Astrocyte (in vitro differentiated cells and primary cell): Measurements from ENCODE around the gene CACNA2D4. TPM values are rescaled to one million over a fixed set of nuclear protein-coding genes. Genes with fewer than 3 reads are reported as not detected.

Experiments used
- DNase-seq: peaks from one replicate; pipeline ENCODE4 v3.0.0-alpha.2; 2010; ENCODE audit warnings: low read depth
- FAIRE-seq: peaks from 2 replicates; lab custom pipeline; 2011; peaks lifted over from hg19 to GRCh38; lab: Jason Lieb, UNC
- H2AFZ ChIP-seq: 2 replicates; pipeline ENCODE4 v1.6.0; 2012; ENCODE audit warnings: low read depth, low read length, inconsistent platforms
- H3K27ac ChIP-seq: 2 replicates; pipeline ENCODE4 v1.5.1; 2011; ENCODE audit warnings: low read depth, low read length, inconsistent platforms
- H3K27me3 ChIP-seq: 2 replicates; pipeline ENCODE4 v1.6.0; 2011; ENCODE audit warnings: low read length, inconsistent platforms; ENCODE audit not compliant: insufficient read depth
- H3K36me3 ChIP-seq: 2 replicates; pipeline ENCODE4 v1.5.1; 2011; ENCODE audit warnings: low read length, inconsistent platforms; ENCODE audit not compliant: insufficient read depth
- H3K4me1 ChIP-seq: 2 replicates; pipeline ENCODE4 v1.5.1; 2011; ENCODE audit warnings: low read length, inconsistent platforms; ENCODE audit not compliant: insufficient read depth
- H3K4me2 ChIP-seq: 2 replicates; pipeline ENCODE4 v1.6.0; 2012; ENCODE audit warnings: low read length, inconsistent platforms
- H3K4me3 ChIP-seq: 2 replicates; pipeline ENCODE4 v1.5.1; 2011; ENCODE audit warnings: low read depth, mild to moderate bottlenecking, low read length, inconsistent platforms; ENCODE audit not compliant: insufficient read depth
- H3K79me2 ChIP-seq: 2 replicates; pipeline ENCODE4 v1.6.0; 2012; ENCODE audit warnings: mild to moderate bottlenecking, low read length, inconsistent platforms; ENCODE audit not compliant: insufficient read depth
- H3K9ac ChIP-seq: 2 replicates; pipeline ENCODE4 v1.6.0; 2012; ENCODE audit warnings: mild to moderate bottlenecking, low read length, inconsistent platforms
- H3K9me3 ChIP-seq: 2 replicates; pipeline ENCODE4 v1.5.1; 2012; ENCODE audit warnings: low read depth, mild to moderate bottlenecking, low read length, inconsistent platforms; ENCODE audit not compliant: insufficient read depth
- H4K20me1 ChIP-seq: 2 replicates; pipeline ENCODE4 v1.6.0; 2012; ENCODE audit warnings: low read length, inconsistent platforms; ENCODE audit not compliant: insufficient read depth
- H3K27ac Mint-ChIP-seq: one replicate; pipeline ENCODE4 v1.8.0; 2021; ENCODE audit warnings: mild to moderate bottlenecking, mixed read lengths; ENCODE audit not compliant: unreplicated experiment
- H3K27me3 Mint-ChIP-seq: one replicate; pipeline ENCODE4 v1.8.0; 2021; ENCODE audit warnings: low read depth, mixed read lengths; ENCODE audit not compliant: unreplicated experiment
- H3K36me3 Mint-ChIP-seq: one replicate; pipeline ENCODE4 v1.8.0; 2021; ENCODE audit warnings: low read depth, mixed read lengths; ENCODE audit not compliant: unreplicated experiment
- H3K4me1 Mint-ChIP-seq: one replicate; pipeline ENCODE4 v1.8.0; 2021; ENCODE audit warnings: low read depth, mixed read lengths; ENCODE audit not compliant: unreplicated experiment
- H3K4me3 Mint-ChIP-seq: one replicate; pipeline ENCODE4 v1.8.0; 2021; ENCODE audit warnings: mild to moderate bottlenecking, moderate library complexity, mixed read lengths; ENCODE audit not compliant: unreplicated experiment
- H3K9me3 Mint-ChIP-seq: one replicate; pipeline ENCODE4 v1.8.0; 2021; ENCODE audit warnings: mild to moderate bottlenecking, mixed read lengths; ENCODE audit not compliant: unreplicated experiment
- EZH2 ChIP-seq: IDR thresholded peaks from 2 replicates; pipeline ENCODE4 v1.6.1; 2012; ENCODE audit warnings: mild to moderate bottlenecking, low read length, inconsistent platforms; ENCODE audit not compliant: insufficient read depth
- total RNA-seq: library from RNA; stranded (reverse); gene quantifications from 2 replicates; pipeline ENCODE4 v1.2.1, GENCODE V29; 2021
- TF ChIP-seq, protein P1 (sequence below): IDR thresholded peaks from 2 replicates; pipeline ENCODE4 v1.5.1; 2011; ENCODE audit warnings: low read depth, mild to moderate bottlenecking, inconsistent platforms, low read length, moderate library complexity; ENCODE audit not compliant: insufficient read depth

CACNA2D4 gene
- total RNA-seq, 1 donor from 2014 or later = 0.09 TPM

DNA sequence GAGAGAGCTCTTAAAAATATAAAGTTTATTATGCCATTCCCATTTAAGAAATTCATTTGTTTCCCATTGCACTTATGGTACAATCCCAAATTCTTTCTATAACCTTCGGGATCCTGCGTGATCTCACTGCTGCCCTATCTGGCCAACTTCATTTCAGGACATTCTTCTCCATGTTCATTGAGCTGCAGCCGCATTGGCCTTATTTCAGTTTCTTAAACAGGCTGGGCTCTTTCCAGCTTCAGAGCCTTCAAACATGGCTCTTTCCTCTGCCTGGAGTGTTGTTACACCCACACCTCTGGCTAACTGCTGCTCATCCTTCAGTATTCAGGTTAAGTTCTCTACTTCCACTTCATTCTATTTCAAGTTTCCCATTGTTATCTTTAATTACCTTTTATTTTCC is 156.6 kb downstream of the CACNA2D4 start:
- Mint-ChIP-seq H3K4me1 (peaks cover 26% of the 10 kb centered on the region), H3K9me3 (peaks cover 5% of the 10 kb centered on the region), H3K36me3 (peaks cover 9% of the 10 kb centered on the region), H3K27ac (peak overlapping the region; percentile 80), H3K27me3 (no peaks in the 10 kb centered on the region), H3K4me3 (no peak overlapping the region)
- Histone ChIP-seq H3K79me2 (peaks cover 28% of the 10 kb centered on the region), H3K36me3 (no peaks in the 10 kb centered on the region), H3K27ac (no peak overlapping the region), H2AFZ (no peak overlapping the region), H3K27me3 (no peaks in the 10 kb centered on the region), H4K20me1 (peaks cover 29% of the 10 kb centered on the region), H3K9me3 (no peaks in the 10 kb centered on the region), H3K9ac (no peak overlapping the region), H3K4me2 (no peak overlapping the region), H3K4me1 (no peaks in the 10 kb centered on the region), H3K4me3 (no peak overlapping the region)
- no peak for DNase-seq
- no peak for FAIRE-seq
- no peak for TF ChIP-seq EZH2
- TF ChIP-seq, protein P1, sequence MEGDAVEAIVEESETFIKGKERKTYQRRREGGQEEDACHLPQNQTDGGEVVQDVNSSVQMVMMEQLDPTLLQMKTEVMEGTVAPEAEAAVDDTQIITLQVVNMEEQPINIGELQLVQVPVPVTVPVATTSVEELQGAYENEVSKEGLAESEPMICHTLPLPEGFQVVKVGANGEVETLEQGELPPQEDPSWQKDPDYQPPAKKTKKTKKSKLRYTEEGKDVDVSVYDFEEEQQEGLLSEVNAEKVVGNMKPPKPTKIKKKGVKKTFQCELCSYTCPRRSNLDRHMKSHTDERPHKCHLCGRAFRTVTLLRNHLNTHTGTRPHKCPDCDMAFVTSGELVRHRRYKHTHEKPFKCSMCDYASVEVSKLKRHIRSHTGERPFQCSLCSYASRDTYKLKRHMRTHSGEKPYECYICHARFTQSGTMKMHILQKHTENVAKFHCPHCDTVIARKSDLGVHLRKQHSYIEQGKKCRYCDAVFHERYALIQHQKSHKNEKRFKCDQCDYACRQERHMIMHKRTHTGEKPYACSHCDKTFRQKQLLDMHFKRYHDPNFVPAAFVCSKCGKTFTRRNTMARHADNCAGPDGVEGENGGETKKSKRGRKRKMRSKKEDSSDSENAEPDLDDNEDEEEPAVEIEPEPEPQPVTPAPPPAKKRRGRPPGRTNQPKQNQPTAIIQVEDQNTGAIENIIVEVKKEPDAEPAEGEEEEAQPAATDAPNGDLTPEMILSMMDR = no peak

DNA sequence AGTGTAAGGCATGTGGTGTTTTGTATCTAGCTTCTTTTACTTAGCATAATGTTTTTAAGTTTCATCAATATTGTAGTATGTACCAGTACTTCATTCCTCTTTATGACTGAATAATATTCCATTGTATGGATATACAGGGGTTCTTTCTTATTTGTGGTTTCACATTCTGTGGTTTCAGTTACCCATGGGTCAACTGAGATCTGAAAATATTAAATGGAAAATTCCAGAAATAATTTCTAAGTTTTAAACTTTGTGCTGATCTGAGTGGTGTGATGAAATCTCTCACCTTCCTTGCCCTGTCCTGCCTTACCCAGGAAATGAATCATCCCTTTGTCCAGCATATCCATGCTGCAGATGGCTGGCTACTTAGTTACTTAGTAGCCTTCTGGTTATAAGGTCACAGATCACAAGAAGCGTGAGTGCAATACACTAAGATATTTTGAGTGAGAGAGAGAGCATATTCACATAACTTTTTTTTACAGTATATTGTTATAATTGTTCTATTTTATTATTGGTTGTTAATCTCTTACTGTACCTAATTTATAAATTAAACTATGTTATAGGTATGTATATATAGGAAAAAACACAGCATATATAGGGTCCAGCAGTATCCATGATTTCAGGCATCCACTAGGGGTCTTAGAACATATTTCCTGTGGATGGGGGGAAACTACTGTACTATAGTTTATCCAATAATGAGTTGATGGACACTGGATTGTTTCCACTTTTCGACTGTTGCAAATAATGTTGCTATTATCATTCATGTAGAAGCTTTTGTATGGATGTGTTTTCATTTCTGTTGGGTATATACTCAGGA is 157.7 kb downstream of the CACNA2D4 start:
- no peak overlapping the region for H2AFZ ChIP-seq
- H3K4me3 ChIP-seq = no peak overlapping the region
- Mint-ChIP-seq H3K36me3 (peaks cover 13% of the 10 kb centered on the region), H3K27ac (peak overlapping the region; percentile 97), H3K4me3 (no peak overlapping the region), H3K4me1 (peaks cover 23% of the 10 kb centered on the region), H3K27me3 (no peaks in the 10 kb centered on the region), H3K9me3 (peaks cover 5% of the 10 kb centered on the region)
- TF ChIP-seq EZH2 = no peak
- TF ChIP-seq, protein P1 = no peak
- no peak overlapping the region for H3K27ac ChIP-seq
- no peaks in the 10 kb centered on the region for H3K27me3 ChIP-seq
- no peak overlapping the region for H3K4me2 ChIP-seq
- no peaks in the 10 kb centered on the region for H3K36me3 ChIP-seq
- no peaks in the 10 kb centered on the region for H3K9me3 ChIP-seq
- peak; percentile 39 for DNase-seq
- no peaks in the 10 kb centered on the region for H3K4me1 ChIP-seq
- H3K9ac ChIP-seq = no peak overlapping the region
- no peak for FAIRE-seq
- H3K79me2 ChIP-seq = peaks cover 28% of the 10 kb centered on the region
- peaks cover 32% of the 10 kb centered on the region for H4K20me1 ChIP-seq

DNA sequence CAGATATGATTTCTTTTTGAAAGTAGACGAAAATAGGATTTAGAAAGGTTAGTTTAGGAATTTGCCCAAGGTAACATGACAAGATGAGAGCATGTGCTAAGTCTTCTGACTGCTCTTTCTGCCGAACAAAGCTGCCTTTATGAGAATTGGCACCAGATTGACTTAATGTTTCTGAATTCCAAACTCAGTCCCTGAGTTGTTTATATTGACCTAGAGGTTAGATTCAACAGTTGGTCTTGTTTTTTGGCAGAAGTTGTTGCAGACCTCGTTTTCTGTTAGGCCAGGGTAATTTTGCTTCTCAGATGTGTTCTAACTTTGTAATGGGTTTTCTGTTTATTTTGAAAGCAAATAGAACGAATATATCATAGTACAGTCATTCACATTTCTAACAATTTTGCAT is 159.6 kb downstream of the CACNA2D4 start:
- H3K4me2 ChIP-seq = no peak overlapping the region
- peak; percentile 23 for FAIRE-seq
- H3K27ac Mint-ChIP-seq = no peak overlapping the region

More for the DNA sequence above, 159.6 kb downstream of the CACNA2D4 start:
- Histone ChIP-seq H3K9me3 (no peaks in the 10 kb centered on the region), H3K36me3 (no peaks in the 10 kb centered on the region), H3K27ac (no peak overlapping the region), H4K20me1 (peaks cover 36% of the 10 kb centered on the region), H3K27me3 (no peaks in the 10 kb centered on the region), H3K9ac (no peak overlapping the region), H3K79me2 (peaks cover 21% of the 10 kb centered on the region), H3K4me1 (no peaks in the 10 kb centered on the region), H3K4me3 (no peak overlapping the region), H2AFZ (no peak overlapping the region)
- Mint-ChIP-seq H3K36me3 (peaks cover 17% of the 10 kb centered on the region), H3K9me3 (peaks cover 5% of the 10 kb centered on the region), H3K4me1 (peaks cover 23% of the 10 kb centered on the region), H3K27me3 (no peaks in the 10 kb centered on the region), H3K4me3 (no peak overlapping the region)
- TF ChIP-seq EZH2 = no peak
- no peak for DNase-seq
